Measurements from ENCODE around the gene CNMD.
"Not testable (repeated sequence)": the region's sequence is repeated elsewhere in the genome, so short reads cannot be mapped to it uniquely, and the experiment has no call there.

The CNMD gene

GRCh38 chr13:52686376-52686775, 53.2 kb downstream of the CNMD start:
- no peak for DNase-seq (ENCODE audit: low spot score)

- DNase-seq (ENCODE audit: low spot score): not testable (repeated sequence)
Measured at GRCh38 chr13:52685806-52686205, 53.8 kb downstream of the CNMD start.

GRCh38 chr13:52677823-52678222, 61.8 kb downstream of the CNMD start:
- DNase-seq (ENCODE audit: low spot score): no peak

GRCh38 chr13:52673465-52673864, 66.2 kb downstream of the CNMD start:
- DNase-seq (ENCODE audit: low spot score): no peak

- DNase-seq (ENCODE audit: low spot score): no peak
Measured at GRCh38 chr13:52670726-52671125, 68.9 kb downstream of the CNMD start.

GRCh38 chr13:52669677-52670076, 69.9 kb downstream of the CNMD start:
- DNase-seq (ENCODE audit: low spot score): no peak

GRCh38 chr13:52665325-52665724, 74.3 kb downstream of the CNMD start:
- peak; percentile 19 for DNase-seq (ENCODE audit: low spot score)

- DNase-seq (ENCODE audit: low spot score): no peak
Measured at GRCh38 chr13:52664272-52664671, 75.3 kb downstream of the CNMD start.

- DNase-seq (ENCODE audit: low spot score): no peak
Measured at GRCh38 chr13:52659340-52659739, 80.3 kb downstream of the CNMD start.

All from AG20443 (cell line).